ENCODE measurements around the gene THOC5.

DNA sequence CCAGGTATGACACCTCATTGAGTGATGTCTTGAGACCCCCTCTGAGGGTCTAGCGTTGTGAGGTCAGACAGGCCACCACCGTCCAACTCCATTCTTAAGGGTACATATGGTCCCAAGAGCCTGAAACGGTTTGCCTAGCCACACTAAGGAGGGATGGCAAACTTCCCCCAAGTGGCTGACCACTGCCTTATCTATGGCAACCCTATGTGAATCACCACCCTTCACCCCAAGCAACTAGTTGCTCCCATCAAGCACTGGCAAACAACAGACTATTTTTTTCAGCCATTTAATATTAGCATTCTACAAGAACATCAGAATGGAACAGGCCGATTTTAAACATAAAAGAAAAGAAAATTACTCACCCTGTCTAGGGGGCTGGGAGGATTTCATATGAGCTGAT lies 22.8 kb downstream of the THOC5 start:
- TF ChIP-seq, protein P1, sequence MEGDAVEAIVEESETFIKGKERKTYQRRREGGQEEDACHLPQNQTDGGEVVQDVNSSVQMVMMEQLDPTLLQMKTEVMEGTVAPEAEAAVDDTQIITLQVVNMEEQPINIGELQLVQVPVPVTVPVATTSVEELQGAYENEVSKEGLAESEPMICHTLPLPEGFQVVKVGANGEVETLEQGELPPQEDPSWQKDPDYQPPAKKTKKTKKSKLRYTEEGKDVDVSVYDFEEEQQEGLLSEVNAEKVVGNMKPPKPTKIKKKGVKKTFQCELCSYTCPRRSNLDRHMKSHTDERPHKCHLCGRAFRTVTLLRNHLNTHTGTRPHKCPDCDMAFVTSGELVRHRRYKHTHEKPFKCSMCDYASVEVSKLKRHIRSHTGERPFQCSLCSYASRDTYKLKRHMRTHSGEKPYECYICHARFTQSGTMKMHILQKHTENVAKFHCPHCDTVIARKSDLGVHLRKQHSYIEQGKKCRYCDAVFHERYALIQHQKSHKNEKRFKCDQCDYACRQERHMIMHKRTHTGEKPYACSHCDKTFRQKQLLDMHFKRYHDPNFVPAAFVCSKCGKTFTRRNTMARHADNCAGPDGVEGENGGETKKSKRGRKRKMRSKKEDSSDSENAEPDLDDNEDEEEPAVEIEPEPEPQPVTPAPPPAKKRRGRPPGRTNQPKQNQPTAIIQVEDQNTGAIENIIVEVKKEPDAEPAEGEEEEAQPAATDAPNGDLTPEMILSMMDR (conservative IDR thresholded peaks at IDR 0.05; ENCODE audit: low read length) = no peak
- no peak for TF ChIP-seq EZH2phosphoT487 (IDR thresholded peaks at IDR 0.05; ENCODE audit: borderline replicate concordance, low read depth, low read length)

Data from OCI-LY7 (cell line).